ENCODE data around the gene COX20.

COX20 gene

GRCh38 chr1:244881552-244882280 lies 46.3 kb downstream of the COX20 start:
- DNase-seq: no peak

- no peak for DNase-seq
Measured at GRCh38 chr1:244887281-244887680, 51.8 kb downstream of the COX20 start.

- DNase-seq: no peak
Measured at GRCh38 chr1:244893836-244894235, 58.4 kb downstream of the COX20 start.

All from NCI-H526 treated with DMSO at 0.1 percent for 48 hours (cell line).